Measurements from ENCODE around the gene HSP90AA1.

Gene HSP90AA1

DNA sequence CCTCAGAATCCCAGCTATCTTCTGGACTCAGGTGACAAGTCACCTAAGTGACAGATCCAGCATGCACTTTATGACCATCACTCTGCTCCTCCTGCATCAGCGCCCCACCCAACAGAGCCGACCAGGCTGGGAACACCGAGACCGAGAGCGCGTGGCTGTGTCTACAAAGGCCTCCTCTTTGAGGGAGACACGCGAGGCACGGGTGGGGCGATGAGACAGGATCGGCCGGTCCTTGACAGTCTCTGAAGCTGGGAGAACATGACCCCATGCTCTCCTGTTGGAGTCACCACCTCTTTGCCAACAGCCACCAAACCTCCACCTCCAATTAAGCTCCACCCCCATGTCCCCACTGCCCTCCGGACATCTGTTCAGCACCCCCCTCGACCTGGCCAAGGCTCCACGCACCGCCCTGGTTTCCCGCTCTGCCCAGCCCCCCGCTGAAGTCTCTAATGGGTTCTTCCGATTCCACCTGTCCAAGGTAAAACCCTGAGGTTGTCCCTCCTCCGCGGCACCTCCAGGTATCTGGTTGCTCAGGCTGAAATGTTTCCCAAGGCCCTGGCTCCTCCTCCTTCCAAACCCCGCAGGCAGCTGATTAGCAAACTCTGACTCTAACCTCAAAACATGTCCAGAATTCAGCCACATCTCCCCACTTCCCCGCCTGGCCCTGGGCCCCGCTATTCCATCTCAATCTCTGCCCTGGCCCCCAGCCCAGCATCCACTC is 31.5 kb downstream of the HSP90AA1 start:
- TF ChIP-seq JUND (IDR thresholded peaks at IDR 0.05; ENCODE audit: low read depth): no peak

DNA sequence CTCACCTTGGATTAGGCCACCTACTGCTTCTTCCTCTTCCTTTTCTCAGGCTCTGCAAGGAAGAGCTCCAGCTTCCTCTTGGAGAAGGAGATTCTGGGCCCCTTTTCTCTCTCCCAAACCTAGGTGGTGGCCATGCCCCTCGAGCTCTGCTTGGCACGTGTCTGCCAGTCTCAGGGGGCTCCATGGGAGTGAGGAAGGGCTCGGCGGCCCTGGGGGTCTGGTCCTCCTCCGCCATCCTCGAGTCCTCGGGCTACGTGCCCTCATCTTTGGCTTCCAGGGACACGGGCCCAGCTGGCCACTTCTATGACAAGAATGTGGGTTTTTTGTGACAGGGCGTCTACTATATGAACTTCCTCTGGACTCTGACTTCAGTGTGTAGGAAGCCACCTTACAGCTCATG is 34.3 kb downstream of the HSP90AA1 start:
- TF ChIP-seq JUND (IDR thresholded peaks at IDR 0.05; ENCODE audit: low read depth): no peak
- no peak for DNase-seq (ENCODE audit: low read depth in 1 of 2, low spot score in 1 of 2)
- in situ Hi-C loops (cut with HindIII; ENCODE audit: low pct_unique_long_range_greater_than_20kb, low sequenced_read_pairs): no loop called here

More for the DNA sequence above, 31.5 kb downstream of the HSP90AA1 start:
- in situ Hi-C loops (cut with HindIII; ENCODE audit: low pct_unique_long_range_greater_than_20kb, low sequenced_read_pairs): no loop called here
- peak in 1 of 2 experiments; percentile 27 for DNase-seq (ENCODE audit: low read depth in 1 of 2, low spot score in 1 of 2)

DNA sequence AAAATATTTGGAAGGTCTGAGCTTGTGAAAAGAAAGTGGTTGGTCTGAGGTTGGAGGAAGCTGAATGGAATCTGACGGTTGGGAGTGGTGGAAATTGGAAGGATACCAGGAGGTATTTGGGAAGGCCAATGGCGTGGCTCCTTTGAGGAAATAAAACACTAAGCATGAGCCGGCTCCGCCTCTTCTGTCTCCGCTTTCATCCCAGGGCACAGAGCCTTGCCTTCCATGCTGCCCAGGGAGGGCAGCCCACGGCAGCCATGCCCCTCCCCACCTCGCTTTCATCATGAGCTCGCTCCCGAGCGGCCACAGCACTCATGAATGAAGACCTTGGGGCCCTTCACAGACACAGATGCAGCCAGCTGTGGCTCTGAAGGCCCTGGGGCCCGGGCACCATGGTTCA is 36.2 kb downstream of the HSP90AA1 start:
- in situ Hi-C loops (cut with HindIII; ENCODE audit: low pct_unique_long_range_greater_than_20kb, low sequenced_read_pairs): no loop called here
- TF ChIP-seq JUND (IDR thresholded peaks at IDR 0.05; ENCODE audit: low read depth): no peak
- DNase-seq (ENCODE audit: low read depth in 1 of 2, low spot score in 1 of 2): peak in 1 of 2 experiments; percentile 33

DNA sequence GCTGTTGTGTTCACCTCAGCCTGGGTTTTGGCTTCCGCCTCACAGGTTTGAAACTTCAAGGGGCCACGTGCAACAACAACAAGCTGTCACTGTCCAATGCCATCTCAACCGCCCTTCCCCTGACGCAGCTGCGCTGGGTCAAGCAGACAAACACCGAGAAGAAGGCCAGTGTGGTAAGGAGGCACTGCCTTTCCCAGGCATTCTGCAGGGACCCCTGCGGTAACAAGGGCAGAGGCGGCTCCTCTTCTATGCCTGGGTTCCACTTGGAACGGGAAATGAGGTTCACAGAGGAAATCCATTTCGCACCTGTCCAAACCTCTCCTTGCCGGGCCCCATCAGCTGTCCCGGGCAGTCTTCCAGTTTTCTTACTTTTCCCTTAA is 36.8 kb downstream of the HSP90AA1 start:
- DNase-seq (ENCODE audit: low read depth in 1 of 2, low spot score in 1 of 2): no peak

DNA sequence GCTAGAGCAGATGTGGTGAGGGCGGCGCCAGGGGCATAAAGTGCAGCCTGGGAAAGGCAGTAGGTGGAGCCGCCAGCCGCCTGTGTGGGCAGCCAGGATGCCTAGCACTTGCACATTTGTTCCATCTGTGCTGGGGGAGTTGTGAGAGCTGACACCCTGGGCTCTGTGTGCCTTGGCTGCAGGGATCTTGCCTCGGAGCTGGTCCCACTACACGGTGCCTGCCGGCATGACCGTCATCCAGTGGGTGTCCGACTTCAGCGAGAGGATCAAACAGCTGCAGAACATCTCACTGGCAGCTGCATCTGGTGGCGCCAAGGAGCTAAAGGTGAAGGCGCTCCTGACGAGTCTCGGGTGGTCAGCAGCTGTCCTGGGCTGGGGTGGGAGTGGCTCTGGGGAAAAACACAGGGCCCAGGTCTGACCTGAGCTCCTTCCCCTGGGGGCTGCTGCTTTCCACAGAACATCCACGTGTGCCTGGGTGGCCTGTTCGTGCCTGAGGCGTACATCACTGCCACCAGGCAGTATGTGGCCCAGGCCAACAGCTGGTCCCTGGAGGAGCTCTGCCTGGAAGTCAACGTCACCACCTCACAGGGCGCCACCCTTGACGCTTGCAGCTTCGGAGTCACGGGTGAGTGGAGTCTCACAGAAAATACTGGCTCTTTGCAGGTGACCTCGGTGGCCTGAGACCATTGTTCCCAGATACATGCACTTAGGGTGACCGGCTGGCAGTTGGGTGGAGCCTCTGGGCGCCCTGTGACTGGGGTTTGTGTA is 37.4 kb downstream of the HSP90AA1 start:
- in situ Hi-C loops (cut with HindIII; ENCODE audit: low pct_unique_long_range_greater_than_20kb, low sequenced_read_pairs): no loop called here
- no peak for TF ChIP-seq JUND (IDR thresholded peaks at IDR 0.05; ENCODE audit: low read depth)
- DNase-seq (ENCODE audit: low read depth in 1 of 2, low spot score in 1 of 2): no peak

More for the DNA sequence above, 36.8 kb downstream of the HSP90AA1 start:
- in situ Hi-C loops (cut with HindIII; ENCODE audit: low pct_unique_long_range_greater_than_20kb, low sequenced_read_pairs): no loop called here
- no peak for TF ChIP-seq JUND (IDR thresholded peaks at IDR 0.05; ENCODE audit: low read depth)

DNA sequence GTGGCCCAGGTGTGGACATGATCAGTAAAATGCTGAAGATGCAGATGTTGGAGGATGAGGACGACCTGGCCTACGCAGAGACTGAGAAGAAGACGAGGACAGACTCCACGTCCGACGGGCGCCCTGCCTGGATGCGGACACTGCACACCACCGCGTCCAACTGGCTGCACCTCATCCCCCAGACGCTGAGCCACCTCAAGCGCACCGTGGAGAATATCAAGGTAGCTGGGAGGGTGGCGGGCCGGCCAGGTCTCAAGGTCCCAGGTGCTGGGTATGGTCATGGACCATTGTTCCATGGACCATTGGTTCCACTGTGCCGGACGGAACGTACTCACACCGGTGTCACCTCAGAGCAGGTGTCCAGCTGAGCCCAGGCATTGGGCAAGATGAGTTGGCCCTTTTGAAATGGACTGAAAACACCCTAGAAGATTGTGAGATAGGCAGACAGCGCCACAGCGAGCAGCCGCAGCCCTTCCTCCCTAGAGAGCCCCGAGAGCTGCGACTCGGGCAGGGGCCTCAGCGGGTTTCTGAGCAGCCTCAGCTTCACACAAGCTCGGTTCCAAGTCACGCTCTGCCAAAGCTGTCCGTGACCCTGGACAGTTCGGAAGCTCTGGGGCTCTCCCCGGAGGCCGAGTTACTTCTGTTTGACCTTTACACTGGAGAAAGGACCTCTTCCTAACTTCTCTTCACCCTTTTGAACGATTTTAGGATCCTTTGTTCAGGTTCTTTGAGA is 38.9 kb downstream of the HSP90AA1 start:
- no peak for TF ChIP-seq JUND (IDR thresholded peaks at IDR 0.05; ENCODE audit: low read depth)
- DNase-seq (ENCODE audit: low read depth in 1 of 2, low spot score in 1 of 2): no peak
- in situ Hi-C loops (cut with HindIII; ENCODE audit: low pct_unique_long_range_greater_than_20kb, low sequenced_read_pairs): no loop called here

DNA sequence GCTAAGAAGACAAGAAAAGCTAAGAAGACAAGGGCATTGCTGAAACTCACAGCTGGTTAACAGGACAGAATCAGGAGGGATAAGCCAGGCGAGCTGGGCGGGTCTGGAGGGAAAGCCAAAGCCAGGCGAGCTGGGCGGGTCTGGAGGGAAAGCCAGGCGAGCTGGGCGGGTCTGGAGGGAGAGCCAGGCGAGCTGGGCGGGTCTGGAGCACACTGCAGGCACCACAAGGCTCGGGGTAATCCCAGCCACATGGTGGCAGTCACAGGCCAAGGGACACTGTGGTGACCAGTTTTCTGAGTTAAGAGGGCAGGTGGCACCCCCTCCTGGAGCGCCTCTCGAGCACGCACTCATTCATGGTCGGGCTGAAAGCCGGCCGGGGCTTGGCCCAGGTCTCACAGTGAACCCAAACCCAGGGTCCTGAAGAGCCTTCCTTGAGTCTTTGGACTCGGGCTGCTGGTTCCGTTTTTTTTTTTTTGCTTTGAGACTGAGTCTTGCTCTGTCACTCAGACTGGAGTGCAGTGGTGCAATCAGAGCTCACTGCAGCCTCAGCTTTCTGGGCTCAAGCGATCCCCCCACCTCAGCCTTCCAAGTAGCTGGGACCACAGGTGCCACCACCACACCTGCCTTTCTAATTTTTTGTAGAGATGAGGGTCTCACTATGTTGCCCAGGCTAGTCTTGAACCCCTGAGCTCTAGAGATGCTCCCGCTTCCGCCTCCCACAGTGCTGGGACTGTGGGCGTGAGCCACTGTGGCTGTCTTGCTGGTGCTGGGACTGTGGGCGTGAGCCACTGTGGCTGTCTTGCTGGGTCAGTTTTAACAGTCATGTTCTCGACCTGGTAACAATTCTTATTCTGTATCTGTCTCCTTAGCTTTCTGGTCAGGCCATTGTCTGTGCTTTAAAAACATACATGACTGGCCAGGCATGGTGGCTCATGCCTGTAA is 40.2 kb downstream of the HSP90AA1 start:
- in situ Hi-C loops (cut with HindIII; ENCODE audit: low pct_unique_long_range_greater_than_20kb, low sequenced_read_pairs): no loop called here
- TF ChIP-seq JUND (IDR thresholded peaks at IDR 0.05; ENCODE audit: low read depth): no peak
- peak; percentile 96 for DNase-seq (ENCODE audit: low read depth in 1 of 2, low spot score in 1 of 2)

DNA sequence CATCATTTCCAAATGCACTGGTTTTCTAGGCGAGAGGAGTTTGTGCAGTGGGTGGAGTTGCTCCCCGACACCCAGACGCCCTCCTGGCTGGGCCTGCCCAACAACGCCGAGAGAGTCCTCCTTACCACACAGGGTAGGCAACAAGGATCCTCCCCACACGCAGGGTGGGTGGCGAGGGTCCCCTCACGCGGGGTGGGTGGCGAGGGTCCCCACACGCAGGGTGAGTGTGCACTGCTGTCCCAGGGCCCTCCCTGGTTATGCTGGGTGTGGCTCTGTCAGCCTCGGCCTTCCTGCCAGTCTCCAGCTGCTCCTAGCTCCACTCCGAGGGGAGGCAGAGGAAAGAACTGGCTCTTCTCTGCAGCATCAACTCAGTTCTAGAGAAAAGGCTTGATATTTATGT is 42.3 kb downstream of the HSP90AA1 start:
- TF ChIP-seq JUND (IDR thresholded peaks at IDR 0.05; ENCODE audit: low read depth): no peak
- DNase-seq (ENCODE audit: low read depth in 1 of 2, low spot score in 1 of 2): no peak
- in situ Hi-C loops (cut with HindIII; ENCODE audit: low pct_unique_long_range_greater_than_20kb, low sequenced_read_pairs): no loop called here

DNA sequence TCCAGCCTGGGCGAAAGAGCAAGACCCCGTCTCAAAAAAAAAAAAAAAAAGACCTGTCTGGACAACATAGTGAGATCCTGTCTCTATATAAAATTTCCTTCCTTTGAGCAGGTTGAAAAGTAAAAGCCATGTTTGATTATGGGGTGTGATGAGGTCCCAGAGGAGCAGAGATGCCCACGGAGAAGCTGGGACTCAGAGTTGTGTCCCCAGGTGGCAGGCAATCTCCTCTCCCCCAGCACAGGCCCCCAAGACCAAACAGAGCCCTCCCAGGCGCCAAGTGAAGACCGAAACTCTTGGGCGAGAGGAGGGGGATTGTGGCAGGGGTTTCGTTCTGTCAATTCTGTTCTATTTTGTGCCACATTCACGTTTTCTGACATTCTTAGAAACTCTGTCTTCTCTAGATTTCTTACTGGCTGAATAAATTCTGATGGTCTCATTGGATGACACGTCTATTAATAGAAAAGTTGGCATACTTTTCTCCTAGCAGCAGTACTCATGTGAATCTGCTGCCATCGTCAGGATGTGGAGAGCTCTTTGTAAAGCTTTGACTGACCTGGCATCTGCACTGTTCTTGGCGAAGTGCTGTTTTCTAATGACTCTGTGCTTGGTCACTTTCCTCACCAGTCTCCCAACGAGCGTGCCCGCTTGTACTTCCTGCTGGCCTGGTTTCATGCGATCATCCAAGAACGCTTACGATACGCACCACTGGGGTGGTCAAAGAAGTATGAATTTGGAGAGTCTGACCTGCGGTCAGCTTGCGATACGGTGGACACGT is 43.4 kb downstream of the HSP90AA1 start:
- no peak for DNase-seq (ENCODE audit: low read depth in 1 of 2, low spot score in 1 of 2)
- in situ Hi-C loops (cut with HindIII; ENCODE audit: low pct_unique_long_range_greater_than_20kb, low sequenced_read_pairs): no loop called here
- TF ChIP-seq JUND (IDR thresholded peaks at IDR 0.05; ENCODE audit: low read depth): no peak

DNA sequence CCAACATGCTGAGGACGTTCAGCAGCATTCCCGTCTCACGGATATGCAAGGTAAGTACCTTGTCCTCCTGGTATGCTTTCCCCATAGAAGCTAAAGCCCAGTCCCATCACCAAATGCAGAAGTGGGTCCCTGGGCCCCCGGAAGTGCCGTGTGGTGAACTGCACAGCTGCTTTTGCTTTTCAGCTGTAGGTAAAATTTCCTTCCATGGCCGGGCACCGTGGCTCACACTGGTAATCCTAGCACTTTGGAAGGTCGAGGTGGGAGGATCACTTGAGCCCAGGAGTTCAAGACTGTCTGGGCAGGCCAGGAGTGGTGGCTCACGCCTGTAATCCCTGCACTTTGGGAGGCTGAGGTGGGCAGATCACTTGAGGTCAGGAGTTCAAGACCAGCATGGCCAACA is 44.1 kb downstream of the HSP90AA1 start:
- no peak for TF ChIP-seq JUND (IDR thresholded peaks at IDR 0.05; ENCODE audit: low read depth)
- no peak for DNase-seq (ENCODE audit: low read depth in 1 of 2, low spot score in 1 of 2)
- in situ Hi-C loops (cut with HindIII; ENCODE audit: low pct_unique_long_range_greater_than_20kb, low sequenced_read_pairs): no loop called here

DNA sequence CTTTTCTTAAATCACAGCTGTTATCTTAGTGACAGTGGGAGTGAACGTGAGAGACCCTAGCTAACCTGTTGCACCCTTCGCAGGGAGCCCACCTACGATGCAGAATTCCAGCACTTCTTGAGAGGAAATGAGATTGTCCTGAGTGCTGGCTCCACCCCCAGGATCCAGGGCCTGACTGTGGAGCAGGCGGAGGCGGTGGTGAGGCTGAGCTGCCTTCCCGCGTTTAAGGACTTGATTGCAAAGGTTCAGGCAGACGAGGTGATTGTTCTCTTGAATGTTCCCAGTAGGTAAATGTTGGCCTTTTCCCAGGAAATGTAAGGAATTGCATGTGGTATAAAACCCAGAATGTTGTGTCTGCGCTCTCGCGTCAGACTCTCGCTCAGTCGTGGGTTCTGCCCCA is 46.7 kb downstream of the HSP90AA1 start:
- no peak for TF ChIP-seq JUND (IDR thresholded peaks at IDR 0.05; ENCODE audit: low read depth)
- in situ Hi-C loops (cut with HindIII; ENCODE audit: low pct_unique_long_range_greater_than_20kb, low sequenced_read_pairs): no loop called here
- DNase-seq (ENCODE audit: low read depth in 1 of 2, low spot score in 1 of 2): no peak

Data from T47D (cell line).